Esophagus squamous epithelium (tissue), 4 donors: ENCODE results near the gene SNX10.

Source experiments
- CTCF ChIP-seq, 6 experiments: fragments of 450-650 bp in 4 of 6; fragments of 200-600 bp in 2 of 6; sonication (generic) in 2 of 6; IDR thresholded peaks; one replicate each; pipeline ENCODE4 v1.5.1; 2016 to 2019; ENCODE audit warnings: antibody characterized with exemption in 6 of 6, mild to moderate bottlenecking in 4 of 6, moderate library complexity in 4 of 6
- POLR2A ChIP-seq, 4 donors: fragments of 450-650 bp; IDR thresholded peaks; one replicate each; pipeline ENCODE4 v1.6.1; 2017; ENCODE audit warnings: antibody characterized with exemption in 4 of 4, mild to moderate bottlenecking in 4 of 4, moderate library complexity in 3 of 4

- TF ChIP-seq POLR2A (IDR thresholded peaks at IDR 0.05) (no peak), CTCF (IDR thresholded peaks at IDR 0.05) (no peak)
These were observed 42.7 kb downstream of the SNX10 start for GRCh38 chr7:26334166-26334859.
